Stimulated activated CD4-positive, alpha-beta T cell treated with anti-CD3 and anti-CD28 coated beads, Interleukin-2, amount 100 ng/mL, for 4 hours (primary cell): ENCODE results near the gene CUBN.

Source experiments
- DNase-seq: peaks from one replicate; pipeline ENCODE4 v3.0.0-alpha.2; 2020; ENCODE audit warnings: low read depth

Gene CUBN

DNA sequence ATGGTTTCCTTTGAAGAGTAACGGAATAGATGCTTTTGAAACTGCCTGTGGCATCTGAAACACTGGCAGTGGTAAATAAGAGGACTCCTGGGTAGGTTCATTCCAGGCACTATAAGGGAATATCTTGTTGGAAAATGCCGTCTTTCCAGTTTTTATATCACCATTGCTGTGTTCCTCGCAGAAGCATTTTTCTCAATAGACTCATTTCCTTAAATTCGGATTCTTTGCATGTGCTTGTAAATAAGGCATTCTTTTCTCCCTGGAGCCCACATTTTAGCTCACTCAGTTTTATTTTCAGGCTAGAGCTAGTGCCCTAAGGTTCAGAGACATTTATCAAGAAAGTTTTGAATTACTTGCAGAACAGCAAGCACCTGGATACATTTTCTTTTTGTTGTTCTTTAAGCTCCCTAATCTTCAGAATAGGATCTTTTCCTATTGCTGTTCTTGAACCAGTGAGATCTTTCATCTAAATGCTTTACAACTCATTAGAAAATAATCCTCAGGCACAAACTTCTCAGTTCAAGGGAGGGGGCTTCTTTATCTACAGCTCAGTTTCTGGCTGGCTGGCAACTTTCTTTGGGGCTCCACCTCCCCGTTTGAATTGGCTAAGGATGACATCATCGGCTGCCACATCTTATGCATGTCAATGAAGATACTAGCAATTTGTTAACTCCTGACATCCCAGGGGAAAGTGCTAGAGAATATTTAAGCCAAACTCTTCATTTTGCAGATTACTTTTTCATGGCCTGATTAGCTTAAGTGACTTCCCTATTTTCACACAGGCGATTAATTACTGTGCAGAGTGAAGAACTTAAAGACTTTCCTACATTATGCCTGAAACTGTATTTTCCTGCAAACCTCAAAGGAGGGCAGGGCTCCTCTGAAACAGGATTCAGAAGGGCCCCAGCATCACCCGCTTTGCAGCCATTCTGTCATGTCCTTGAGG is 178.7 kb downstream of the CUBN start:
- DNase-seq, result peak; percentile 12

GRCh38 chr10:16949816-16950215 is 179.8 kb downstream of the CUBN start:
- no peak for DNase-seq

DNA sequence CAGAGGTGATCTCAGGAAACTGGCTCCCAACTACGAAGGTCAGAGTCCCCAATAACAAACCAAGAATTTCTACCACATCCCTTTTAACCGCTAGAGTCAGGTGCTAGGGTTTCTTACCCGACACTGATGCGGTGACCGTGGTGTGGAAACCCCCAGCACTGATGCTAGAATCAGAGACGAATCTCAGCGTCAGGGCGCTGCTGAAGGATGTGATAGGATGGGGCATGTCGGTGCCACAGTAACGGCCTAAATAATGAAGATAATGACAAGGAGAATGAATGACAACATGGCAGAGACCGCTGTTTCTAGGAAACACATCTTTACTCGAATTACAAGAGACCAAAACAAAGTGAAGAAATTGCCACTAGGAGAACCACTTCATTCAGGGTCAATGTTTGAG is 181.2 kb downstream of the CUBN start:
- no peak for DNase-seq

DNA sequence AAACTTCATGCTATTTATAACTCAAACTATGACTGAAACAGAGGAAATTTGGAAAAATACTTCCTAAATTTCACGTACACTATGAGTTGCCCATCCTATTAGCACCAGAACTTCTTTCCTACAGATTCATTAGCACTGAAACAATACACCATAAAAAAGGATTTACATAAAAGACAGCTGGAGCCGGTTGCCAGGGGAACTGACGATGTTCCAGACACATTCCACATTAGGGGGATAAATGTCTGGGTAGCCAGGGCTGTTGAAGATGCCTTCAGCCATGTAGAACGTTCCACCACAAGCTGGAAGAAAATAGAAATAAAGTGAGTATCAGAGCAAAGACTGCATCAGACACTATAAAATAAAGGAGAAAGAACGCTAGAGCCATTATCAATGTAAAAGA is 182.5 kb downstream of the CUBN start:
- no peak for DNase-seq

GRCh38 chr10:16945593-16945992 is 184.0 kb downstream of the CUBN start:
- DNase-seq, result no peak

GRCh38 chr10:16944986-16945385 is 184.6 kb downstream of the CUBN start:
- no peak for DNase-seq

GRCh38 chr10:16944402-16944801 is 185.2 kb downstream of the CUBN start:
- DNase-seq, result no peak

GRCh38 chr10:16943295-16944285 is 186.0 kb downstream of the CUBN start:
- no peak for DNase-seq

DNA sequence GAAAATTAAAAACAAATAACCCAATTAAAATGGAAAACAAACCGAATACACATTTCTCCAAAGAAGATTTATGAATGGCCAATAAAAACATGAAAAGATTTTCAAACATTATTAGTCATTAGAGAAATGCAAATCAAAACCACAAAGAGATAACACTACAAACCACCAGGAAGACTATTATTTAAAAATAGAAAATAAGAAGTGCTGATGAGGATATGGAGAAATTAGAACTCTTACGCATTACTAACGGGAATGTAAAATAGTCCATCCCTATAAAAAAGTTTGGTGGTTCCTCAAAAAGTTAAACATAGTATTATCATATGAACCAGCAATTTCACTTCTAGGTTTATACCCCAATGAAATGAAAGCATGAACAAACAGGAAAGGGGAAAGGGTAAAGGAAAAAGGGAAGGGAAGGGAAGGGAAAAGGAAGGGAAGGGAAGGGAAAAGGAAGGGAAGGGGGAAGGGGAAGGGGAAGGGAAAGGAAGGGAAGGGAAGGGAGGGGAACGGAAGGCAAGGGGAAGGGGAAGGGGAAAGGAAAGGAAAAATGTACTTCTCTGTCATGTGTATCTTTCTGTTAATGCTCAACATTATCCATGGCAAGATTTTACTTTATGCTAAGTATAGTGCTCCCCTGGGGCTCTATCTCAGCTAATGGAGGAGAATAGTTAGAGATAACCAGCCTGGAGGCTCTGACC is 187.1 kb downstream of the CUBN start:
- no peak for DNase-seq

- DNase-seq, result no peak
These were observed 187.7 kb downstream of the CUBN start for GRCh38 chr10:16941870-16942269.

- no peak for DNase-seq
These were observed 188.5 kb downstream of the CUBN start for GRCh38 chr10:16941067-16941466.

DNA sequence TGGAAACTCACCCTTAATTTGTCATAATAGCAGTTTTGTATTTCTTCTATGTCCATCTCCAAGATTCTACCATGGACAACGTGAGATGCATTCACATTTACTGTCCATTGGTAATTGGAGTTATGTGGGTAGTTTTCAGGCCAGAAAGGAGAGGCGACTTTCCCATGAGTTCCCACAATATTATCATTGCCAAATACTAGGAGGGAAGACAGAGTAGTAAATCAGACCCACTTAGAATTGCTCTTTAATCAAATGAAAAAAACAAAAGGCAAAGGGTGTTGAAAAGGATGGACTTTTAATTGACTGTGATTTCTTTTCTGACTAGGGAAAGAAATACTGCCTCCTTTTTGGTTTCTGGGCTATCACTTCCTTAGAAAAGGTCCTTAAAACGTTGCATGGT is 190.7 kb downstream of the CUBN start:
- DNase-seq, result no peak

- no peak for DNase-seq
These were observed 195.2 kb downstream of the CUBN start for GRCh38 chr10:16934461-16934860.

DNA sequence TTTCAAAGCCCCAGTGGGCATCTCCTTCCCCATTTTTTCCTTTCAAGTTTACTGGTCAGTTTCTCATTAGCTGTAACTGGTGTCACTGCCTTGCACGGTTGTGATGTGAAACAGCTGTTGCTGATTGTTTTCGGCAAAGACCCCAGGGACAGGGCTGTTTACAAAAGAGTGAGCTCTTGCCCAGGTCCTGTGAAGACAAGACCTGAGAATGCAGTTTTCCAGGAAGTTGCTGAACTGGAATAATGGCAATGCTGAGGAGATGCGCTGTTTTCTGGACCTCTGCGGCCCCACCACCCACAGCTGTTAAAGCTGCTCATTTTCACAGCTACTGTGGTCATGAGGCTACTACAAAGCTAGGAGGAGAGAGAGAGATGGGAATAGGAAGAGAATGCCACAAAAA is 195.8 kb downstream of the CUBN start:
- no peak for DNase-seq

- DNase-seq, result no peak
These were observed 197.7 kb downstream of the CUBN start for GRCh38 chr10:16931930-16932329.

DNA sequence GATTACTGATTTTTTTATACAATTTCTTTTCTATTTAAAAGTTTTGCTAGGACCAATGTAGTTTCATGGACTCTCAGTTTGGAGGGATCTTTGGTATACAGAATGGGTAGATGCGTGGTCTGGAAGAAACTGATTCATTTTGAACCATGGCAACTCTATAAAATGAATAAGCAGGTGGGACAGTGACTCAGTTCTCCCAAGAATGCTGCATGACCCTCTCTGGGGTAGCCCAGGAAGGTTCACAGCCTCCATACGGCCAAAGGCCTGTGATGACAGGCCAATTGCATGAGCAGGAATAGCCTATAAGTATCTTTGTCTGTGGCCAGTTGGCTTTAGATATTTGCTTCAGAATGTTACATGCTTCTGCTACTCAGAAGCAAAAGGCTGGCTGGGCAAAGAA is 199.1 kb downstream of the CUBN start:
- DNase-seq, result no peak

- no peak for DNase-seq
These were observed 200.5 kb downstream of the CUBN start for GRCh38 chr10:16929069-16929468.

DNA sequence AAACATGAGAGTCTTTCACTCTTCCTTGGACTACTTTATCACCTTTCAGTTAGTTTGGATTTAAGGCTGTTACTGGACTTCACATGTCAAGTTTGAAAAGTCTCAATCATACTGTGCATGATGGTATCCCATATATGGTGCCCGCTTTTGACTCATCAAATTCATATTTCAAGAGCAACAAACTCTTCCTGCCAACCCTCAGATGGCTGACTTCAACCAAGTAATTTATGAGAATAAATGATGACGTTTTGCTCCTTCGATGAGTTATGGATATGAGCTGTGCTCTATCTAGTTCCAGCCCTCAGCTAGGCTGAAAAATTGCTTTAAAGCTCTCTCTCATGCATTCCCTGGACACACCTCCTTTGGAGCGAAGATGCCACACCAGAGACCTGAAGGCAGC is 202.1 kb downstream of the CUBN start:
- DNase-seq, result no peak

GRCh38 chr10:16923726-16924125 is 205.9 kb downstream of the CUBN start:
- DNase-seq, result no peak

DNA sequence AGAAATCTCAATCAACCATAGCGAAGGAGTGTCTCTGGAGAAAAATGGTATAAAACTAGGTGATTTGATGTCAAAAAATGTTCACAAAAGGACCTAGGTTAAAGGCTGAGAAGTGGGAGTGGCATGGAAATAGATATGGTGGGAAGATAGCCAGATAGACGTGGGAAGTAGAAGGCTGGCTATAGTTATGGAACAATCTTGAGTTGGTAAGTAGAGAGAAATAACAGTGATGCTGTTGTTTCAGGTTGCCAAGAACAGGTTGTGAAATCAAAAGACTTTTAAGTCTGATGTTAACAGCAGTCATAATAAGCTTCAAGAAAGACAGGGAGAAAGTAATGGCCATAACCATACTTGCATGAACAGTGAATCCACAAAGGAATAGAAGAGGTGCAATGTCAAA is 206.3 kb downstream of the CUBN start:
- DNase-seq, result no peak

DNA sequence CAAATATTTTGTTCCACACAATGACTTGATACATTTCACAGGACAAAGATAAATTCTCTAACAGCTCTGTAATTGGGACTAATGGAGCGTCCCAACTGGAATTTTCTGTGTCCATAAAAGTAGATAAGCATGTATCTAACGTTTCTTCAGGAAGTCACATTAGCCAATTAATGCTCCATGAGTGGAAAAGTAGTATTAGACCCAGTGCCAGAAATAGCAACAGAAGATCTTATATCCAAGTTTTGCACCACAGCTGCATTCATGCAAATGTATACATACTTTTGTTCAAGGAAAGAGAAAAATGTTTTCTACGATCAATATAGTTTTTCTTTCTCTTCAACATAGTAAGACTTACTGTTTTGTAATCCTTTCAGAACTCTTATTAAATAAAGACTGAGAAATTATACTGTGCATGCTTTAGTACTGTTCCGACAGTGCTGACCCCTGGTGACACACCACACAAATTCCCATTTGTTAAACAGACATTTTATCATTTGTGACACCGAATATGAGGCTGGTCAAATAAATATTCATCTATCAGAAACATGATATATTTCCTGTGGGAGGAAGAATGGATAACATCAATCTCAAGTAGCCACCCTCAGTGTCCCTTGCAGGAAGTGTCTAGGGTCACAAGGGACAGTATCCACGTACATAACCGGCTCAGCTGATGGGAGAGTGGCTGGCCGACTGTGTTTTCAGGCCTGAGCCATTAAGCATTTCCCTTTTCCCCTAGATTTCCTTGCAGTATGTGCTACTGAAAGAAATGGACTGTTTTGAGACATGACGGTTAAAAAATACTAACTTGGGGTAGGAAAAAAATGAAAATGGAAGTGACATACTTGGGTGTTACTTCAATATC is 210.3 kb downstream of the CUBN start:
- no peak for DNase-seq
